ENCODE results near the gene PEX5L.

The PEX5L gene

DNA sequence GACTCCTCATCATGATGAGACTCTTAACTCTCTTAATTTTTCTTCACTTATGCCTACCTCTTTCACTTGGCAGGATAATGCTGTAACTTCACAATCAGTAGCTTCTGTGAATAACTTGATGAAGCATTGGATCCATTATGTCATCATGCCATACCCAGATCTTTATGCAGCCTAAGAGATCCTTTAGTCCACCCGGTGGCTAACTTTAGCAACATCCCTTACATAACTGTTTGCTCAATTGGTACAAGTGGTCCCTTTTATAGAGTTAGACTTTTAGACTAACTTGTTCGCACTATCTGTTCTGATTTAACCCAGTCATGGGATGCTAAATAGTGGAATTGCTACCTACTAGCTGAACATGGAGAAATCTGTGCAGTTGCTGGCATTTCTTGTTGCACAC, 199.4 kb downstream of the PEX5L start:
- H2AK5ac ChIP-seq (ENCODE audit: low read length), result no peak overlapping the region
- no peaks in the 10 kb centered on the region for H3K27me3 ChIP-seq (ENCODE audit: insufficient read depth, low read length)
- H3K36me3 ChIP-seq (ENCODE audit: control insufficient read depth in 1 of 2, insufficient read depth in 2 of 2, low read length in 2 of 2), result no peaks in the 10 kb centered on the region
- no peak overlapping the region for H2AFZ ChIP-seq (ENCODE audit: insufficient read depth, low read length, poor library complexity)
- no CpG with 5 or more reads among the region's 2 CpGs for WGBS (ENCODE audit: extremely low coverage, insufficient coverage, insufficient read length)
- H2BK120ac ChIP-seq (ENCODE audit: insufficient read depth, low read length, poor library complexity), result no peak overlapping the region
- H3K4ac ChIP-seq (ENCODE audit: low read depth, low read length), result no peak overlapping the region
- H3K18ac ChIP-seq (ENCODE audit: low read length), result no peak overlapping the region
- no peaks in the 10 kb centered on the region for H3K9me3 ChIP-seq (ENCODE audit: insufficient read depth, low read depth, low read length)
- H3K4me1 ChIP-seq (ENCODE audit: control insufficient read depth in 1 of 2, insufficient read depth in 2 of 2, low read length in 2 of 2), result no peaks in the 10 kb centered on the region
- H3K4me3 ChIP-seq (ENCODE audit: low read depth, low read length), result no peak overlapping the region
- H3K14ac ChIP-seq (ENCODE audit: low read length), result no peak overlapping the region
- H3K79me2 ChIP-seq (ENCODE audit: control insufficient read depth, insufficient read depth, low read length, poor library complexity), result no peaks in the 10 kb centered on the region
- no peak overlapping the region for H3K4me2 ChIP-seq (ENCODE audit: low read length)
- H3K9ac ChIP-seq (ENCODE audit: low read length), result no peak overlapping the region
- DNase-seq, result no peak
- H2BK12ac ChIP-seq (ENCODE audit: low read length), result no peak overlapping the region
- H4K91ac ChIP-seq (ENCODE audit: low read depth, low read length), result no peak overlapping the region
- H3K79me1 ChIP-seq (ENCODE audit: low read length), result no peaks in the 10 kb centered on the region
- no peak overlapping the region for H3K27ac ChIP-seq (ENCODE audit: low read depth, low read length)
- no peak overlapping the region for H4K12ac ChIP-seq (ENCODE audit: low read depth, low read length)
- H2BK5ac ChIP-seq (ENCODE audit: low read depth, low read length, poor library complexity), result no peak overlapping the region
- no peak overlapping the region for H3K23ac ChIP-seq (ENCODE audit: low read length)
- no peak overlapping the region for H4K8ac ChIP-seq (ENCODE audit: low read depth, low read length)

DNA sequence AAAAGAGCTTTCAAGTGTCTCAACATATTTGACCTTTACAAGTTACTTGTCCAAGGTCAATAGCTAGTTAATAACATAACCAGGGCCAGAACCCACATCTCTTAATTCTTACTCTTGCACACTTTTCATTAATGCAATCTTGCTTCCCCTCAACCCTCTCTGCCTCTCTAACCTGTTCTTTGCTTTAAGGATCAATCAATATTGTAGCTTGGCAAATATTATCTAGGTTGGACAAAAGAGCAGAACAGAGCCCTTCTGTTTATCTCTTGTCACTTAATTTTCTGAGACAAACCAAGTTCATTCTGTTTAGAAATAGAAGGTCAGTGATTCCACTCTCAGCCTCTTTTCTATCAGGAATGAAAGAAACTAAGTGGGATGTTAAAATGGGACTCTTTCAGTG, 203.4 kb downstream of the PEX5L start:
- H3K23ac ChIP-seq (ENCODE audit: low read length), result no peak overlapping the region
- H3K4ac ChIP-seq (ENCODE audit: low read depth, low read length), result no peak overlapping the region
- H2BK12ac ChIP-seq (ENCODE audit: low read length), result no peak overlapping the region
- H3K9me3 ChIP-seq (ENCODE audit: insufficient read depth, low read depth, low read length), result no peaks in the 10 kb centered on the region
- H2BK120ac ChIP-seq (ENCODE audit: insufficient read depth, low read length, poor library complexity), result no peak overlapping the region
- H3K4me2 ChIP-seq (ENCODE audit: low read length), result no peak overlapping the region
- no peaks in the 10 kb centered on the region for H3K4me1 ChIP-seq (ENCODE audit: control insufficient read depth in 1 of 2, insufficient read depth in 2 of 2, low read length in 2 of 2)
- no peak overlapping the region for H3K9ac ChIP-seq (ENCODE audit: low read length)
- no peak overlapping the region for H2AFZ ChIP-seq (ENCODE audit: insufficient read depth, low read length, poor library complexity)
- no peak for DNase-seq
- no peak overlapping the region for H3K27ac ChIP-seq (ENCODE audit: low read depth, low read length)
- no peaks in the 10 kb centered on the region for H3K36me3 ChIP-seq (ENCODE audit: control insufficient read depth in 1 of 2, insufficient read depth in 2 of 2, low read length in 2 of 2)
- H3K79me2 ChIP-seq (ENCODE audit: control insufficient read depth, insufficient read depth, low read length, poor library complexity), result no peaks in the 10 kb centered on the region
- no peak overlapping the region for H4K8ac ChIP-seq (ENCODE audit: low read depth, low read length)
- no peak overlapping the region for H2BK5ac ChIP-seq (ENCODE audit: low read depth, low read length, poor library complexity)
- no peaks in the 10 kb centered on the region for H3K79me1 ChIP-seq (ENCODE audit: low read length)
- no peak overlapping the region for H2AK5ac ChIP-seq (ENCODE audit: low read length)
- H3K14ac ChIP-seq (ENCODE audit: low read length), result no peak overlapping the region
- no peak overlapping the region for H3K18ac ChIP-seq (ENCODE audit: low read length)
- no peak overlapping the region for H4K91ac ChIP-seq (ENCODE audit: low read depth, low read length)
- no peaks in the 10 kb centered on the region for H3K27me3 ChIP-seq (ENCODE audit: insufficient read depth, low read length)
- H4K12ac ChIP-seq (ENCODE audit: low read depth, low read length), result no peak overlapping the region
- H3K4me3 ChIP-seq (ENCODE audit: low read depth, low read length), result no peak overlapping the region

DNA sequence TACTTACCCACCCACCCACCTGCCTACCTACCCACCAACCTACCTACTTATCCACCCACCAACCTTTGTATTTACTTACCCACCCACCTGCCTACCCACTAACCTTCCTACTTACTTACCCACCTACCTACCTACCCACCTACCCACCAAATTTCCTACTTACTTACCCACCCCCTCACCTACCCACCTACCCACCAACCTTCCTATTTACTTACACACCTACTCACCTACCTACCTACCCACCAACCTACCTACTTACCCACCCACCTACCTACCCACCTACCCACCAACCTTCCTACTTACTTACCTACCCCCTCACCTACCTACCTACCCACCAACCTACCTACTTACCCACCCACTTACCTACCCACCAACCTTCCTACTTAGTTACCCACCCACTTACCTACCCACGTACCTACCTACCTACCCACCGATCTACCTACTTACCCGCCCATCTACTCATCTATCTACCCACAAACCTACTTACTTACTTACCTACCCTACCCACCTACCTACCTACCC, 204.3 kb downstream of the PEX5L start:
- Histone ChIP-seq H3K18ac (ENCODE audit: low read length) (no peak overlapping the region), H2AK5ac (ENCODE audit: low read length) (no peak overlapping the region), H3K4me1 (ENCODE audit: control insufficient read depth in 1 of 2, insufficient read depth in 2 of 2, low read length in 2 of 2) (no peaks in the 10 kb centered on the region), H3K4me2 (ENCODE audit: low read length) (no peak overlapping the region), H3K79me2 (ENCODE audit: control insufficient read depth, insufficient read depth, low read length, poor library complexity) (no peaks in the 10 kb centered on the region), H2BK5ac (ENCODE audit: low read depth, low read length, poor library complexity) (no peak overlapping the region), H3K9ac (ENCODE audit: low read length) (no peak overlapping the region), H4K8ac (ENCODE audit: low read depth, low read length) (no peak overlapping the region), H2BK120ac (ENCODE audit: insufficient read depth, low read length, poor library complexity) (no peak overlapping the region), H3K14ac (ENCODE audit: low read length) (no peak overlapping the region), H2BK12ac (ENCODE audit: low read length) (no peak overlapping the region), H3K36me3 (ENCODE audit: control insufficient read depth in 1 of 2, insufficient read depth in 2 of 2, low read length in 2 of 2) (no peaks in the 10 kb centered on the region), H3K27me3 (ENCODE audit: insufficient read depth, low read length) (no peaks in the 10 kb centered on the region), H4K12ac (ENCODE audit: low read depth, low read length) (no peak overlapping the region), H3K79me1 (ENCODE audit: low read length) (no peaks in the 10 kb centered on the region), H4K91ac (ENCODE audit: low read depth, low read length) (no peak overlapping the region), H2AFZ (ENCODE audit: insufficient read depth, low read length, poor library complexity) (no peak overlapping the region), H3K4ac (ENCODE audit: low read depth, low read length) (no peak overlapping the region), H3K4me3 (ENCODE audit: low read depth, low read length) (no peak overlapping the region), H3K23ac (ENCODE audit: low read length) (no peak overlapping the region), H3K27ac (ENCODE audit: low read depth, low read length) (no peak overlapping the region), H3K9me3 (ENCODE audit: insufficient read depth, low read depth, low read length) (no peaks in the 10 kb centered on the region)
- WGBS (ENCODE audit: extremely low coverage, insufficient coverage, insufficient read length), result 100% methylated on average over 3 of the region's 3 CpGs
- no peak for DNase-seq

DNA sequence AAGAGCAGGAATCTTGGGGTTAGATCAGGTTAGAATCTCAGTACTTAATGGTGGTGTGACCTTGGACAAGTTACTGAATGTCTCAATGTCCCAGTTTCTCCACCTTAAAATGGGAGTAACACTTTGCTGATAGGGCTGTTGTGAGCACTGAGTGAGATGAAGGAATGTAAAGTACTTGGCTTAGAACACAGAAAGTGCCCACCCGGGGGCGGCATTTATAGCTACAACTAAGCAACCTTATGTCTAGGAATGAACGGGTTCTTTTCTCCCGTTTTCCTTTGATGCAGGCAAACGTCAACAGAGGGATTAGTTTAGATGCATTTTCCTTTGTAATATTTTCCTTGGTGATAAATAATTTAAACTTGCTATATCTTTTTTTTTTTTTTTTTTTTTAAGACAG, 207.3 kb downstream of the PEX5L start:
- H3K23ac ChIP-seq (ENCODE audit: low read length), result no peak overlapping the region
- H3K4me1 ChIP-seq (ENCODE audit: control insufficient read depth in 1 of 2, insufficient read depth in 2 of 2, low read length in 2 of 2), result no peaks in the 10 kb centered on the region
- H2BK12ac ChIP-seq (ENCODE audit: low read length), result no peak overlapping the region
- H3K79me1 ChIP-seq (ENCODE audit: low read length), result no peaks in the 10 kb centered on the region
- H3K4me3 ChIP-seq (ENCODE audit: low read depth, low read length), result no peak overlapping the region
- H4K91ac ChIP-seq (ENCODE audit: low read depth, low read length), result no peak overlapping the region
- H4K8ac ChIP-seq (ENCODE audit: low read depth, low read length), result no peak overlapping the region
- no peaks in the 10 kb centered on the region for H3K27me3 ChIP-seq (ENCODE audit: insufficient read depth, low read length)
- DNase-seq, result no peak
- H2BK5ac ChIP-seq (ENCODE audit: low read depth, low read length, poor library complexity), result no peak overlapping the region
- no peaks in the 10 kb centered on the region for H3K9me3 ChIP-seq (ENCODE audit: insufficient read depth, low read depth, low read length)
- no CpG with 5 or more reads among the region's 5 CpGs for WGBS (ENCODE audit: extremely low coverage, insufficient coverage, insufficient read length)
- H3K4me2 ChIP-seq (ENCODE audit: low read length), result no peak overlapping the region
- no peak overlapping the region for H2AFZ ChIP-seq (ENCODE audit: insufficient read depth, low read length, poor library complexity)
- no peak overlapping the region for H2BK120ac ChIP-seq (ENCODE audit: insufficient read depth, low read length, poor library complexity)
- no peak overlapping the region for H3K18ac ChIP-seq (ENCODE audit: low read length)
- H4K12ac ChIP-seq (ENCODE audit: low read depth, low read length), result no peak overlapping the region
- H3K36me3 ChIP-seq (ENCODE audit: control insufficient read depth in 1 of 2, insufficient read depth in 2 of 2, low read length in 2 of 2), result no peaks in the 10 kb centered on the region
- H3K4ac ChIP-seq (ENCODE audit: low read depth, low read length), result no peak overlapping the region
- H2AK5ac ChIP-seq (ENCODE audit: low read length), result no peak overlapping the region
- no peak overlapping the region for H3K14ac ChIP-seq (ENCODE audit: low read length)
- no peak overlapping the region for H3K27ac ChIP-seq (ENCODE audit: low read depth, low read length)
- no peaks in the 10 kb centered on the region for H3K79me2 ChIP-seq (ENCODE audit: control insufficient read depth, insufficient read depth, low read length, poor library complexity)
- H3K9ac ChIP-seq (ENCODE audit: low read length), result no peak overlapping the region

Data from trophoblast cell (in vitro differentiated cells and primary cell).